IMR-90 (cell line): ENCODE results near the gene PRR16. TPM values are rescaled to one million over a fixed set of nuclear protein-coding genes. Genes with fewer than 3 reads are reported as not detected.

Experiments
- ATAC-seq: fragments of 200-7000 bp; cut with Tn5 transposase; 2 replicates; pipeline ENCODE4 v1.9.1; 2020; ENCODE audit warnings: low read depth, mild to moderate bottlenecking, moderate library complexity
- BruUV-seq: library from RNA; stranded (reverse); fragments of 400-500 nt; replicated peaks from 2 replicates; lab custom pipeline; 2021; lab: Mats Ljungman, UMichigan
- CTCF ChIA-PET: fragments of 300-600 bp; formaldehyde crosslinking; extraction: SDS; loops from one replicate; lab custom pipeline; 2021; ENCODE audit warnings: antibody characterized with exemption; lab: Yijun Ruan, JAX
- POLR2A ChIA-PET: fragments of 300-600 bp; sonication (Branson Sonifier 250); formaldehyde crosslinking; loops from one replicate; lab custom pipeline; 2022; ENCODE audit warnings: antibody characterized with exemption; ENCODE audit not compliant: unreplicated experiment; lab: Charles Lee
- DNase-seq: peaks from one replicate; pipeline ENCODE4 v3.0.0; 2013
- H2AFZ ChIP-seq: replicated peaks from 2 replicates; pipeline ENCODE3; 2013; ENCODE audit warnings: low read length, mild to moderate bottlenecking; ENCODE audit not compliant: poor library complexity
- H2AK5ac ChIP-seq: 2 replicates; pipeline ENCODE4 v1.6.1; 2013; ENCODE audit warnings: low read depth, low read length, inconsistent platforms
- H2AK9ac ChIP-seq: replicated peaks from 2 replicates; pipeline ENCODE3; 2013; ENCODE audit warnings: mild to moderate bottlenecking, low read depth, low read length, moderate library complexity; ENCODE audit not compliant: poor library complexity
- H2BK120ac ChIP-seq: 2 replicates; pipeline ENCODE4 v1.6.1; 2013; ENCODE audit warnings: low read depth, low read length, inconsistent platforms
- H2BK15ac ChIP-seq: 3 replicates; pipeline ENCODE4 v1.6.1; 2013; ENCODE audit warnings: low read depth, low read length, inconsistent platforms
- H2BK20ac ChIP-seq: 2 replicates; pipeline ENCODE4 v1.6.1; 2013; ENCODE audit warnings: low read depth, mild to moderate bottlenecking, inconsistent platforms, low read length, moderate library complexity
- H2BK5ac ChIP-seq: 2 replicates; pipeline ENCODE4 v1.6.1; 2013; ENCODE audit warnings: mild to moderate bottlenecking, low read depth, low read length, inconsistent platforms; ENCODE audit not compliant: poor library complexity, severe bottlenecking
- H3K14ac ChIP-seq: replicated peaks from 2 replicates; pipeline ENCODE4 v1.6.1; 2013; ENCODE audit warnings: low read depth, low read length, inconsistent platforms
- H3K18ac ChIP-seq: 2 replicates; pipeline ENCODE4 v1.6.1; 2013; ENCODE audit warnings: low read depth, low read length, control low read depth
- H3K23ac ChIP-seq: 2 replicates; pipeline ENCODE4 v1.6.1; 2013; ENCODE audit warnings: low read depth, low read length, inconsistent platforms
- H3K27ac ChIP-seq: 2 replicates; pipeline ENCODE4 v1.5.1; 2013; ENCODE audit warnings: mild to moderate bottlenecking, control low read depth, low read length; ENCODE audit not compliant: insufficient read depth
- H3K27me3 ChIP-seq: 2 replicates; pipeline ENCODE4 v1.6.1; 2013; ENCODE audit warnings: low read length; ENCODE audit not compliant: control insufficient read depth, insufficient read depth
- H3K36me3 ChIP-seq: 2 replicates; pipeline ENCODE4 v1.6.1; 2013; ENCODE audit warnings: low read length, mixed read lengths; ENCODE audit not compliant: control insufficient read depth, insufficient read depth
- H3K4ac ChIP-seq: 2 replicates; pipeline ENCODE4 v1.6.1; 2013; ENCODE audit warnings: low read depth, low read length, inconsistent platforms
- H3K4me1 ChIP-seq: 2 replicates; pipeline ENCODE4 v1.6.1; 2013; ENCODE audit warnings: low read length, mixed read lengths; ENCODE audit not compliant: control insufficient read depth, insufficient read depth
- H3K4me2 ChIP-seq: 2 replicates; pipeline ENCODE4 v1.6.1; 2013; ENCODE audit warnings: low read depth, mild to moderate bottlenecking, control low read depth, low read length, moderate library complexity
- H3K4me3 ChIP-seq: 2 replicates; pipeline ENCODE4 v1.5.1; 2013; ENCODE audit warnings: low read depth, mild to moderate bottlenecking, control low read depth, low read length, moderate library complexity; ENCODE audit not compliant: insufficient read depth
- H3K56ac ChIP-seq: 2 replicates; pipeline ENCODE4 v1.6.1; 2013; ENCODE audit warnings: low read length, inconsistent platforms; ENCODE audit not compliant: insufficient read depth; ENCODE audit errors: extremely low read depth
- H3K79me1 ChIP-seq, 2 experiments: 2 replicates each; pipeline ENCODE4 v1.6.1; 2013; ENCODE audit warnings: low read length in 2 of 2, inconsistent platforms in 1 of 2, low read depth in 1 of 2
- H3K9ac ChIP-seq: 2 replicates; pipeline ENCODE4 v1.6.1; 2013; ENCODE audit warnings: low read depth, low read length, control low read depth
- H3K9me1 ChIP-seq: 2 replicates; pipeline ENCODE4 v1.6.1; 2013; ENCODE audit warnings: low read length, inconsistent platforms; ENCODE audit not compliant: insufficient read depth
- H3K9me3 ChIP-seq: 2 replicates; pipeline ENCODE4 v1.6.1; 2013; ENCODE audit warnings: low read length; ENCODE audit not compliant: control insufficient read depth, insufficient read depth
- H4K20me1 ChIP-seq: 2 replicates; pipeline ENCODE4 v1.6.1; 2013; ENCODE audit warnings: low read length, inconsistent platforms; ENCODE audit not compliant: insufficient read depth
- H4K5ac ChIP-seq: 2 replicates; pipeline ENCODE4 v1.6.1; 2013; ENCODE audit warnings: mild to moderate bottlenecking, low read depth, low read length, control low read depth
- H4K8ac ChIP-seq, 2 experiments: 2 replicates each; pipeline ENCODE4 v1.6.1; 2013; ENCODE audit warnings: low read depth in 2 of 2, low read length in 2 of 2, control low read depth in 1 of 2, inconsistent platforms in 1 of 2
- H4K91ac ChIP-seq: 2 replicates; pipeline ENCODE4 v1.6.1; 2013; ENCODE audit warnings: low read depth, low read length, inconsistent platforms; ENCODE audit not compliant: insufficient read depth
- CHD1 ChIP-seq: IDR thresholded peaks from 2 replicates; pipeline ENCODE4 v1.6.1; 2012; ENCODE audit warnings: low read depth, low read length, improper control_type of control experiment
- RFX5 ChIP-seq: IDR thresholded peaks from 2 replicates; pipeline ENCODE4 v1.8.0; 2012; ENCODE audit warnings: low read depth, mild to moderate bottlenecking, low read length, moderate library complexity
- WGBS, 2 experiments: methylation state at CpG; one replicate each; pipeline versions ENCODE4 v1.1.5 to v1.1.7; 2013; ENCODE audit warnings: missing lambda C conversion rate in 2 of 2; ENCODE audit not compliant: insufficient read length in 1 of 2; ENCODE audit errors: extremely low coverage in 2 of 2; 5-methylcytosine and 5-hydroxymethylcytosine counted together
- dilution Hi-C: fragments of 300-500 bp; cut with HindIII; formaldehyde crosslinking; loops from one replicate; pipeline ENCODE4 v1.14.3; 2018; ENCODE audit warnings: low sequenced_read_pairs; ENCODE audit not compliant: unreplicated experiment
- in situ Hi-C: fragments of 300-500 bp; cut with MboI; formaldehyde crosslinking; loops from 3 replicates; pipeline ENCODE4 v1.14.3; 2019; ENCODE audit warnings: low sequenced_read_pairs, inconsistent platforms, mixed read lengths
- intact Hi-C: fragments of 100-400 bp; cut with micrococcal nuclease; formaldehyde crosslinking; loops from 2 replicates; pipeline ENCODE4 v1.10.0; 2022
- polyA plus RNA-seq, 3 experiments: library from polyadenylated mRNA; depleted of rRNA; stranded (reverse); fragments of >200 nt; gene quantifications; 2 replicates each; pipeline ENCODE4 v1.2.3, GENCODE V29; 2012; ENCODE audit warnings: low replicate concordance in 1 of 3
- total RNA-seq: library from RNA; depleted of rRNA; stranded (reverse); fragments of >200 nt; gene quantifications from 2 replicates; pipeline ENCODE4 v1.2.3, GENCODE V29; 2012

PRR16 gene
- total and polyA plus RNA-seq, 2 of the 4 experiments (the other 2 are of a cell fraction) = 9.9 to 45.2 TPM

GRCh38 chr5:120734033-120734432, 269.9 kb downstream of the PRR16 start:
- Histone ChIP-seq H4K91ac (no peak overlapping the region), H3K18ac (no peak overlapping the region), H3K27me3 (no peaks in the 10 kb centered on the region), H2BK5ac (no peak overlapping the region), H2BK120ac (no peak overlapping the region), H3K27ac (no peak overlapping the region), H3K36me3 (no peaks in the 10 kb centered on the region), H4K5ac (no peak overlapping the region), H3K4ac (no peak overlapping the region), H3K4me1 (no peaks in the 10 kb centered on the region), H2AK9ac (no peak overlapping the region), H3K56ac (no peak overlapping the region), H3K9me3 (no peaks in the 10 kb centered on the region), H3K79me1 (no peaks in the 10 kb centered on the region), H2BK20ac (no peak overlapping the region), H4K8ac (no peak overlapping the region), H3K9me1 (no peaks in the 10 kb centered on the region), H3K4me3 (no peak overlapping the region), H2BK15ac (no peak overlapping the region), H4K20me1 (no peaks in the 10 kb centered on the region), H3K23ac (no peak overlapping the region), H3K14ac (no peak overlapping the region), H2AK5ac (no peak overlapping the region), H3K4me2 (no peak overlapping the region), H3K9ac (no peak overlapping the region), H2AFZ (peak overlapping the region; percentile 61)
- ChIA-PET POLR2A (no interaction called here), CTCF (no interaction called here)
- no peak for ATAC-seq
- dilution Hi-C loops (no loop called here), in situ Hi-C loops (no loop called here), intact Hi-C loops (no loop called here)
- no CpG with 5 or more reads among the region's 4 CpGs for WGBS, 2 experiments
- BruUV-seq = no TSS peak
- no peak for DNase-seq
- TF ChIP-seq CHD1 (no peak), RFX5 (no peak)
